NCI-H226 (cell line): Measurements from ENCODE around the gene PIGL.

Experiments used
- DNase-seq: peaks from one replicate; pipeline ENCODE4 v3.0.0-alpha.2; 2015

The PIGL gene

GRCh38 chr17:16314859-16315258 is 97.8 kb downstream of the PIGL start:
- DNase-seq = no peak

GRCh38 chr17:16319969-16320368 is 103.0 kb downstream of the PIGL start:
- no peak for DNase-seq

GRCh38 chr17:16322636-16323035 is 105.6 kb downstream of the PIGL start:
- DNase-seq = no peak

GRCh38 chr17:16325964-16326363 is 109.0 kb downstream of the PIGL start:
- no peak for DNase-seq

DNA sequence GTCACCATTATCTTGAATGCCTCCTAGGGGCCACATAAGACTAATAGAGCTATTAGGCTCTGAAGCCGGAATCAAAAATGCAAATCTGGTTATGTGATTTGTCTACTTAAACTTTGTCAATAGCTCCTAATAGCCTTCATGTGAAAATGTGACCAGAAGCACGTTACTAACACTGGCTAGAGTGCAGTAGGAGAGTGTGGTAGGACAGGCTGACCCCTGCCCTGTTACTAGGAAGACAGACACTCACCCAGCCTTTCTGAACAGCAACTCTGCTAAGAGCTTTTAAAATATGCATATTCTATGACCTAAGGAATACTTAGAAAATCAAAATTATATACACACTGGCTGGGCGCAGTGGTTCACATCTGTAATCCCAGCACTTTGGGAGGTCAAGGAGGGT is 110.0 kb downstream of the PIGL start:
- DNase-seq = no peak

DNA sequence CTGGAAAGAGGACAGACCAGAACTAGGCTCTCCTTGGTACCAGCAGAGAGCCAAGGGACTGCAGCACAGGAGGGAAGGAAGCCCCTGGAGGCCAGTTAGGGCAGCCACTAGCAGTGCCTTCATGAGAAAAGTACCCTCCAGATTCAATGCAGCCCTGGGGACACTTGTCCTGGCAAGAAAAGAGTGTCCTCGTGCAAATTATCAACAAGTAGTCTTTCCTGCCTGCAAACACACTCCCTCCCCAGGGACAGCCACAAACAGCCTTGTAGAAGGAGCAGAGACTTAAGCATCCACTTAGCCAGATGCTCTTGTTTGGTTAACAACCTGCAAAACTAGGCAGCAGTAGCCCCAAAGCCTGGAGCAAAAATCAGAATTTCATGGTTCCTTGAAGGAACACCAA is 112.0 kb downstream of the PIGL start:
- DNase-seq = no peak

GRCh38 chr17:16329519-16330271 is 112.7 kb downstream of the PIGL start:
- peak; percentile 55 for DNase-seq

GRCh38 chr17:16338391-16338790 is 121.4 kb downstream of the PIGL start:
- no peak for DNase-seq

DNA sequence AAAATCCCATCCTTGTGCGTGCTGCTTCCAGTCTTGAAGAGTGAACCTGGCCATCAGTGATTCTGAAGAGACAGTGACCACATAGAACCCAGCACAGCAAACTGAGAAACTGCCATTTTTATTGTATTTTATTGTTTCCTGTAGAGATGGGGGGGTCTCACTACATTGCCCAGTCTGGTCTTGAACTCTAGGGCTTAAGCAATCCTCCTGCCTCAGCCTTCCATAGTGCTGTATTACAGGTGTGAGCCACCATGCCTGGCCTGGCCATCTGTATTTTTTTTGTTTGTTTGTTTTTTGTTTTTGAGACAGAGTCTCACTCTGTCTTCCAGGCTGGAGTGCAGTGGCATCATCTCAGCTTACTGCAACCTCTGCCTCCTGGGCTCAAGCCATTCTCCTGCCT is 122.4 kb downstream of the PIGL start:
- no peak for DNase-seq

DNA sequence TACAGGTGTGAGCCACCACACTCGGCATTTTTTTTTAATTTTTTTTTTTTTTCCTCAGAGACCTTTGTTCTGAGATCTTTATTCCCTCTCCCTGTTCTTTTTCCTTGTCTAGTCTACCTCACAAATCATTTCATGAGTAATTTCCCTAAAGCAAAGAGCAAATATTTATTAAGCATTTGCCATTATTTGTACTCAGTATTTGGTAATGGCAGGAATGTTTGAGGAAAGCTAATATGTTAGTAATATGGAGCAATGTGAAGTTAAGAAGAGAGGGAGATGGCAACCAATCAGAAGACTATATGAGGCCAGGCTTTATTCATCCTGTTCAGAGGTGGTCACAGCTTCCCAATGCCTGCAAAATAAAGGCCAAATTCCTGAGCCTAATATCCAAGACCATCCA is 122.9 kb downstream of the PIGL start:
- DNase-seq = no peak

GRCh38 chr17:16342979-16343378 is 126.0 kb downstream of the PIGL start:
- peak; percentile 62 for DNase-seq

DNA sequence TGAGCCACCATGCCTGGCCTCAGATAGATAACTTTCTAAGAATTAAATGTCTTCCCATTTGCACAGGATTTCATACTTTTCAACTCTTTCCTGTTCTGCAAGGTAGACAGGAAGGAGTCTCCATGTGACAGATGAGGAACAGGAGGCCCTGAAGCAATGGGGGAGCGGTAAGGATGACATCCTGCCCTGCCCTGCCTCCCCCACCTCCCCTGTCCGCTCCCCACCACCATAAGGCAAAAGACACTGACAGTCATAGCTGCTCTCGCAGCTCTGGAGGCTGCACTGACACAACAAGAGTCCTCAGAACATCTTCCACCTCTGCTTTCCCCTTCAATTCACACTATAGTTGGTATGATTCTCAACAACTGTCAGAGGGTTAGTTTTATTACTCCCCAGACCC is 126.6 kb downstream of the PIGL start:
- no peak for DNase-seq

DNA sequence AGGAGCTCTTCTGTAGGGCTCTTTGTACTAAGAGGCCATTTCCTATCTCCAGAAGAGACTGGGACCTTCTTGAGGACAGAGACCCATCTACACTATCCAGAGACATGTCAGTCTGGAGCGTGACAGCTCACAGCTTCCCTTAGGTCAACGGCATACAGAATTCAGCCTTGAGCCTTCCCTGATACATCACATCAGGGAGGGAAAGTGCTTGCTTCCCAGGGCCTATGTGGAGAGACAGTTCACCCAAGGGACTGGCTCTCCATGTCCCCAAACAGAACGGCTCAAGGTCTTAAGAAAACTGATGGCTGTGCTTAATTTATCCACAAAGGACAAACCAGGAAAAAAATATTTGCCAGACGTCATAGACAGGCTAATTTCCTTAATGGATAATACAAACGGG is 128.6 kb downstream of the PIGL start:
- no peak for DNase-seq

- no peak for DNase-seq
Observed at GRCh38 chr17:16346721-16347271, 129.8 kb downstream of the PIGL start.

GRCh38 chr17:16348586-16348985 is 131.6 kb downstream of the PIGL start:
- no peak for DNase-seq

- DNase-seq = no peak
Observed at GRCh38 chr17:16349431-16349830, 132.4 kb downstream of the PIGL start.

- DNase-seq = peak; percentile 51
Observed at GRCh38 chr17:16351831-16352230, 134.8 kb downstream of the PIGL start.

DNA sequence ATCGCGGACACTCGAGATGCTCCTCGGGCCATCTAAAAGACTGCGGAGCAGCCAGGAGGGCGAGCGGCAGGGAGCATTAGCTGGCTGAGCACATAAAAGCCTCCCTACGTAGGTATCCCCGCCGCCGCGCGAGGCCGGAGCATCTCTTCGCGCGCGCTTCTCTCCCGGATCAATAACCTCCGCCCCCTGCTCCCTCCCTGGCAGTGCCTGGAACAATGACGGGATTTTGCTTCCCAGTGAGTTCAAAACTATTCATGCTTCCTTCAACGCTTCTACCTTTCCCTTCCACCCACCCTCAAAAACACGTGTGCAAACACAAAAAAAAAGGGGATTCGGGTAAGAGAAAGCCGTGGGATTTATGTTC is 135.3 kb downstream of the PIGL start:
- DNase-seq = no peak

- DNase-seq = no peak
Observed at GRCh38 chr17:16352667-16353316, 135.8 kb downstream of the PIGL start.

- peak; percentile 6 for DNase-seq
Observed at GRCh38 chr17:16353317-16354174, 136.5 kb downstream of the PIGL start, which contains the start of gene CENPV. TSS of gene CENPV (minus strand) at chr17:16353469. CDS start at chr17:16353436, 33 bp downstream.

GRCh38 chr17:16354585-16354984 is 137.6 kb downstream of the PIGL start:
- no peak for DNase-seq

DNA sequence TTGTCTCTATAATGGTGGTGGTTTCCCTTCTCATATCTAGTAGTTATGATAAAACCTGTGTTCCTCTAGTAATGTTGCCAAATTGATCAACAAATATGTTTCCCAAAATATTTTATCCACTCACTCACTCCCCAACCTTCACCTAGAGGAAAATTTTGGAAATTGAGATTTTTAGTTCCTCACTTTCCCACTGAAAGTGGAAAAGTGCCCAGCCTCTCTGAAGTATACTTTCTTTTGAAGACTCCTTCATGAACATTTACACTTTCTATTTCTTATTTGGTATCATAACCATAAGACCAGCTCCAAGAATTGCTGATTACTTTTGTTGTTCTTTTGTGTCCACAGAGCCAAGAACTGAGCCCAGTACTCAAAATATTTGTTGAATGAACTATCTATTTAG is 141.4 kb downstream of the PIGL start:
- DNase-seq = no peak

GRCh38 chr17:16361874-16362273 is 144.9 kb downstream of the PIGL start:
- no peak for DNase-seq
